Kidney (tissue), 14 donors: ENCODE data around the gene RNF207. TPM values are rescaled to one million over a fixed set of nuclear protein-coding genes. Genes with fewer than 3 reads are reported as not detected.

ENCODE experiments used
- DNase-seq, 5 donors: peaks; one replicate each; pipeline ENCODE4 v3.0.0-alpha.2; 2013 to 2020
- FAIRE-seq: peaks from 2 replicates; lab custom pipeline; 2012; peaks lifted over from hg19 to GRCh38; lab: Jason Lieb, UNC
- H3K27ac ChIP-seq, 2 donors: one replicate each; pipeline ENCODE4 v1.7.0; 2013; ENCODE audit warnings: low read depth in 2 of 2, low read length in 2 of 2, inconsistent platforms in 1 of 2
- H3K27me3 ChIP-seq: one replicate; pipeline ENCODE4 v1.7.1; 2013; ENCODE audit warnings: low read length, inconsistent platforms; ENCODE audit not compliant: control insufficient read depth, insufficient read depth
- H3K36me3 ChIP-seq, 3 donors: one replicate each; pipeline versions ENCODE4 v1.7.0 to v1.7.1; 2013; ENCODE audit warnings: low read length in 3 of 3, control low read depth in 1 of 3, inconsistent platforms in 1 of 3; ENCODE audit not compliant: insufficient read depth in 3 of 3, control insufficient read depth in 2 of 3
- H3K4me1 ChIP-seq, 3 donors: one replicate each; pipeline versions ENCODE4 v1.7.0 to v1.7.1; 2013; ENCODE audit warnings: low read length in 3 of 3, inconsistent platforms in 1 of 3, low read depth in 1 of 3; ENCODE audit not compliant: control insufficient read depth in 2 of 3, insufficient read depth in 2 of 3
- H3K4me3 ChIP-seq, 3 donors: one replicate each; pipeline versions ENCODE4 v1.7.0 to v1.8.1; 2013; ENCODE audit warnings: low read length in 3 of 3, control low read depth in 1 of 3, inconsistent platforms in 1 of 3
- H3K9ac ChIP-seq, 3 donors: one replicate each; pipeline versions ENCODE4 v1.7.0 to v1.7.1; 2013; ENCODE audit warnings: low read length in 3 of 3, control low read depth in 1 of 3, inconsistent platforms in 1 of 3
- H3K9me3 ChIP-seq, 3 donors: one replicate each; pipeline versions ENCODE4 v1.7.0 to v1.7.1; 2013; ENCODE audit warnings: low read length in 3 of 3, control low read depth in 1 of 3, inconsistent platforms in 1 of 3; ENCODE audit not compliant: control insufficient read depth in 2 of 3, insufficient read depth in 1 of 3
- intact Hi-C: fragments of 100-400 bp; cut with DNase I; formaldehyde crosslinking; loops from one replicate; pipeline ENCODE4 v1.11.1; 2022
- polyA plus RNA-seq: library from polyadenylated mRNA; stranded (reverse); fragments of 350-450 nt; fragmentation: Illumina TruSeq; extraction: RNeasy Lipid Tissue Mini Kit (QIAGEN cat#74804); gene quantifications from one replicate; pipeline ENCODE4 v1.2.3, GENCODE V29; 2014; ENCODE audit warnings: low read depth, low replicate concordance; ENCODE audit not compliant: insufficient read depth
- total RNA-seq: library from RNA; stranded (reverse); fragmentation: NEBNext Ultra II Directional; extraction: Animal tissue kit (Norgen Biotek cat#: 25700); gene quantifications from one replicate; pipeline ENCODE4 v1.2.1, GENCODE V29; 2021
- TF ChIP-seq, protein P1 (sequence below): IDR thresholded peaks from 3 replicates; pipeline ENCODE4 v1.5.1; 2012; ENCODE audit warnings: mild to moderate bottlenecking, moderate library complexity, borderline replicate concordance; ENCODE audit not compliant: insufficient read depth; ENCODE audit errors: extremely low read depth
- donor health status: control.
- donor health status: control.
- donor health status: control.
- donor health status: control.
- donor health status: control.
- donor health status: DM: yes; HTN: yes; CAD: no.
- donor health status: Normal renal cell carcinoma (clear cell type).

Gene RNF207
- total and polyA plus RNA-seq, 2 donors from 2014 or later, result 7.7 to 43.6 TPM

DNA sequence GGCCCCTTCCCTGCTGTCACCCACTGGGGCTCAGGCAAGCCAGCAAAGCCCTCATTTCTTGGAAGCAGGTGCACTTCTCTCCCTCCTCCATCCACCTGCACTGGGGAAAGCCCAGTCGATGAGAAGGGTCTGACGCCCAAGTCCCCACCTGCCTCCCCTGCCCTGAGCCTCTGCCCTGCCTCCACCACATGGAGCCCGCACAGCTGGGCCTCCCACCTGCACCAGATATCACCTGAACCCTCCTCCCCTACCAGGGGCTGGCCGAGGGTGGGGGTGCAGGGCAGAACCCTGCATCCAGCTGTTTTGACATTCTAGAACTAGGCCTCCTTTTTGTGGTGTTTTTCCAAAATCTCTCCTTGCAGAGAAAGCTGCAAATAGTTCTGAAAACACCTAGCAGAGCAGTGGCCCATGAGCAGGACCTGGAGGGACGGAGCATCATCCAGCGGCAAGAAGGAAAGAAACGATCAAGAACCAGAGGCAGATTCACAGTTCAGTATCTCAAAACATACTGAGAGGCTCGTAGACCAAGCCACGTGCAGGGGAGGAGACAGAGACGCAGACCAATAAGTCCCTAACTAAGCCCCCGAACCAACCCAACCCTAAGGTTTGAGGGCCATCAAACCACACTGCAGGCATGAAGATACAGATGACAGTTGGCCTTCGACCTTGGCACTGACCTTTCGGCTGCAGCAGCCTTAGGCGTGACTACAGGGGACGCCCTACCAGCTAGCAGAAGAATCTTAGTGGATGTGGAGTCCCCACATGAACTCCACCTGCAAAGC is 42.5 kb upstream of the RNF207 start:
- Histone ChIP-seq H3K4me3 (no peak overlapping the region), H3K27me3 (no peaks in the 10 kb centered on the region), H3K27ac (no peak overlapping the region), H3K4me1 (no peaks in the 10 kb centered on the region), H3K9ac (no peak overlapping the region), H3K36me3 (no peaks in the 10 kb centered on the region), H3K9me3 (no peaks in the 10 kb centered on the region)
- TF ChIP-seq, protein P1, sequence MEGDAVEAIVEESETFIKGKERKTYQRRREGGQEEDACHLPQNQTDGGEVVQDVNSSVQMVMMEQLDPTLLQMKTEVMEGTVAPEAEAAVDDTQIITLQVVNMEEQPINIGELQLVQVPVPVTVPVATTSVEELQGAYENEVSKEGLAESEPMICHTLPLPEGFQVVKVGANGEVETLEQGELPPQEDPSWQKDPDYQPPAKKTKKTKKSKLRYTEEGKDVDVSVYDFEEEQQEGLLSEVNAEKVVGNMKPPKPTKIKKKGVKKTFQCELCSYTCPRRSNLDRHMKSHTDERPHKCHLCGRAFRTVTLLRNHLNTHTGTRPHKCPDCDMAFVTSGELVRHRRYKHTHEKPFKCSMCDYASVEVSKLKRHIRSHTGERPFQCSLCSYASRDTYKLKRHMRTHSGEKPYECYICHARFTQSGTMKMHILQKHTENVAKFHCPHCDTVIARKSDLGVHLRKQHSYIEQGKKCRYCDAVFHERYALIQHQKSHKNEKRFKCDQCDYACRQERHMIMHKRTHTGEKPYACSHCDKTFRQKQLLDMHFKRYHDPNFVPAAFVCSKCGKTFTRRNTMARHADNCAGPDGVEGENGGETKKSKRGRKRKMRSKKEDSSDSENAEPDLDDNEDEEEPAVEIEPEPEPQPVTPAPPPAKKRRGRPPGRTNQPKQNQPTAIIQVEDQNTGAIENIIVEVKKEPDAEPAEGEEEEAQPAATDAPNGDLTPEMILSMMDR, result no peak
- intact Hi-C loops, result no loop called here
- FAIRE-seq, result no peak
- DNase-seq, result no peak

DNA sequence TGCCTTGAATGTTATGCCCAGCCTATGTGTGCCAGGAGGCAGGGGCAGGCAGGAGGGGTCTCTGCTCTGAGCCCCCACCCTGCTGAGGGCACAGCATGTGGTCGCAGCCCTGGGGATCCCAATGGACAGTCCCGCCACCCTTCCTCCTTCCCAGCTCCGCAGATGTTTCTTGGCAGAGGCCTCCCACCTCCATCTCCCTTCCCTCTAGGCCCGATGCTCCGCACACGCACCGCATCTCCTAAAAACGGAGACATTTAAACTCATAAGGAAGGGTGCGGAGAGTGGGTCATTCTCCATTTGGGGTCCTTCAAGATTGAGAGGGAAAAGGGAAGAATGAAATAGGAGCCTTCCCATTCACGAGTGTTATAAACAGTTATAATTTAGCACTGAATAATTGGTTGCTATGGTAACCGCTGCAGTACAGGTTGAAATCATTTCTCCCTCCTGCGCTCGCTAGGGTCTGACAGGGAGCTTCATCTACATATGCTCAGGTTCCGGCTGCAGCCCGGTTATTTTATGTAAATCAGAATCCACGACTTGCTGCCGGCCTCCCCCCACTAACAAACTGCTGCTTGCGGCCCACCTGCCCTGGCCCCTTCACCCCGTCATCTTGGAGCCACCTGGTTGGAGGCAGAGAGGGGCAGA is 41.8 kb upstream of the RNF207 start:
- no peaks in the 10 kb centered on the region for H3K27me3 ChIP-seq
- no peaks in the 10 kb centered on the region for H3K4me1 ChIP-seq
- no peak overlapping the region for H3K9ac ChIP-seq
- no peak overlapping the region for H3K4me3 ChIP-seq
- DNase-seq (no peak), FAIRE-seq (no peak)
- H3K9me3 ChIP-seq, result no peaks in the 10 kb centered on the region
- no peaks in the 10 kb centered on the region for H3K36me3 ChIP-seq
- TF ChIP-seq, protein P1, result no peak
- intact Hi-C loops, result no loop called here
- H3K27ac ChIP-seq, result no peak overlapping the region

DNA sequence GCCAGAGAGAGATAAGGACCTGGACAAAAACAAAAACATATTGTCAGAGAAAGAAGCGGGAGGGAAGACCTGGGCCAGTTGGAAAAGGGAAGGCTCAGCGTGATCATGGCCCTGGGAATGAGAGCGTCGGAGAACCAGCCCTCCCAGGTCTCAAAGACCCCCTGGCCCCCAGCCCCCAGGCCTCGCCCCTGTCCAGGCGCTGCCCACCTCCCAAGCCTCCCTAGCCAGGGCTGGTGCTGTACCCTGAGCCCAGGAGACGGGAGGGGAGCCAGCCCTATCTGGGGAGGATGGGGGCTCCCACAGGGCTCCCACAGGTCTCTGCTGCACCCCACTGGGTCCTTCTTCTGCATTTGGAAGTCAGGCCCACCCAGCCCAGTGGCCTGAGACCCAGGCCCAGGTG is 40.9 kb upstream of the RNF207 start:
- H3K4me1 ChIP-seq, result no peaks in the 10 kb centered on the region
- FAIRE-seq, result no peak
- H3K9me3 ChIP-seq, result no peaks in the 10 kb centered on the region
- DNase-seq, result no peak
- no peak overlapping the region for H3K27ac ChIP-seq
- no peaks in the 10 kb centered on the region for H3K27me3 ChIP-seq
- intact Hi-C loops, result no loop called here
- no peak overlapping the region for H3K4me3 ChIP-seq
- TF ChIP-seq, protein P1, result no peak
- no peaks in the 10 kb centered on the region for H3K36me3 ChIP-seq
- H3K9ac ChIP-seq, result no peak overlapping the region
